ENCODE results near the gene RDH12. TPM values are rescaled to one million over a fixed set of nuclear protein-coding genes. Genes with fewer than 3 reads are reported as not detected.
"Not testable (repeated sequence)": the region's sequence is repeated elsewhere in the genome, so short reads cannot be mapped to it uniquely, and the experiment has no call there.

RDH12 gene
- total RNA-seq, 1 donor from 2014 or later: not detected

DNA sequence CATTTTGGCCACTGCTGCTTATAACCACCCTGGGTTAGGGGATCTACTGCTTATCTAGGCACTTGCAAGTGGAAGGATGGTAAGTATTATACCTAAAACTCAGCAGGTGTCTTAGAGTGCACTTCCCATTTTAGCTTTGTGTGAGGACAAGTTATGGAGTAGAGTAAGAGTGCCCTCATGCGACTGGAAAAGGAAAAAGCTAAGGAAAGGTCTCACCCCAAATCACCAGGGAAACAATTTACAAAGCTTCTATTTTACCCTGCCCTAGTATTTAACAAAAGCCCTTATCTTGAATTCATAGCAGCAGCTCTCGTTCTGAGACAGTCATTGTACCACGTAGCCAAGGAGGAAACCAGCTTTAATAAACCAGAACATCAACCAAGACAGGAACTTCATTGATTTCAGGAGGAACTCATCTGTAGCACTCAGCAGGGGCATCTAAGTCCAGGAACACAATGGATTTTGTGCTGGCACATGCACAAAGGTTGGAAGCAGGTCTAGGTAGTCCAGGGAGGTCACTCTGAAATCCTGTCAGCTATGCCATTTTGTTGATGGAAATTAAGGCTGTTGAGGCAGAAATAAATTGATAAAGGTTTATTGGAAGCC lies 2.9 kb downstream of the RDH12 start:
- DNase-seq (ENCODE audit: low read depth in 2 of 2): peak; percentile 63 to 71

- DNase-seq (ENCODE audit: low read depth in 2 of 2): no peak
Measured at GRCh38 chr14:67705211-67705610, 3.5 kb downstream of the RDH12 start.

DNA sequence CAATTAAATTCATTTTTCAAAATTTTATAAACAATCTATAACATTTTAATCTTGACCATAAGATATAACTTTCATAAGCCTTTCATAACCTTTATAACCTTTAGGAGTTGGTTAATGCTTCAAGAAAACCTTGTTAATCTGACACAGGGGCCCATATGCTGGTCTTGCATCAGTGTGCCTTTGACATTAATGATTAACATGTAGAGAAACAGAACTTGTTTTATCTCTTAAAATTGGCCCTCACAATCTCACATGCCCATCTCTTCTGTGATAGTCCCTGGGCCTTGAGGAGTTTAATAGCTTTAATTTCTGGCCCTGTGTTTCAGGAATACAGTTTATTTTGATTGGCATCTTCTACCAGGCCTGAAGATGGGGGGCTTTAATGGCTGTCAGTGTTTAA lies 7.7 kb downstream of the RDH12 start:
- DNase-seq (ENCODE audit: low read depth in 2 of 2): not testable (repeated sequence)

DNA sequence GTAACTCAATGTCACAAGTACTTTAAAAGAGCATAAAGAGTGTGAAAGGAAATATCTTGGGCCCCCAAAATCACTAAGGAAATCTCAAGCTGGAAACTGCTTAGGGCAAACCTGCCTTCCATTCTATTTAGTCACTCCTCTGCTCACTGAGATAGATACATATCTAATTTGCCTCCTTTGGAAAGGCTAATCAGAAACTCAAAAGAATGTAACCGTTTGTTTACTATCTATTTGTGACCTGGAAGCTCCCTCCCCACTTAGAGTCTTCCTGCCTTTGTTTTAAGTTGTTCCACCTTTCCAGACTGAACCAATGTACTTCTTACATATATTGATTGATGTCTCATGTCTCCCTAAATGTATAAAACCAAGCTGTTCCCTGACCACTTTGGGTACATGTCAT lies 8.1 kb downstream of the RDH12 start:
- DNase-seq (ENCODE audit: low read depth in 2 of 2): not testable (repeated sequence)

GRCh38 chr14:67710209-67710608 lies 8.5 kb downstream of the RDH12 start:
- no peak for DNase-seq (ENCODE audit: low read depth in 2 of 2)

DNA sequence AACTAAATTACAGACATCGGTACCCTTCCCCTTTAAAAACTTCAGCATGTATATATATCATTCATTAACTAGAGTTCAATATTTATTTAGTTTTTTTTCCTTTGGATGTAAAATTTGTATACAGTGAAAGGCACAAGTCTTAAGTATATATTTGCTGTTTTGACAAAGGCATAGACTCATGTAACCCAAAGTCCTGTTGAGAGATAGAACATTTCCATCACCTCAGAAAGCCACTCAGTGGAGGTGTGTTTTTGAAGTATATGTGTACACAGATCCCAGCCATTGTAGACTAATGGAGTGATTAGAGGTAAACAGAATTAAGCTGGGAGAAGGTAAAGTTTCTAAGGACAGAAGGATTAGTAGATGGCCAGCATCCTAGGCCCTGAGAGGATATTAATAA lies 15.4 kb downstream of the RDH12 start:
- no peak for DNase-seq (ENCODE audit: low read depth in 2 of 2)

DNA sequence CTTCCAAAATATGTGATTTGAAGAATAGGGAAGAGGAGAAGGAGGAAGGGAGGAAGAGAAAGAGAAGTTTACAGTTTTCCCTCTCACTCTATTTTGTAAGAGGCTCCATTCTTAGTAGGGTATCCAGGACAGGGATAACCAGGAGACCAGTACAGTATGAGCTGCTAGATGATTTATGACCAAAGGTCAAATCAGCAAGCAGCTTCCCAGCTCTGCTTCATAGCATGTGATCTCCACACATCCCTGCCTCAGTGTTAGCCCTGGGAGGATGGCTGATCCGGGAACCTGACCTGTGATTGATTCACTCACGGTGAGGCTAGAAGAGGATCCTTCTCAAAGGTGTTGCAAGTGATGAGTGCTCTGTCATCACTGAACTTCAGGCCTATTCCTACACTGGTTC lies 16.6 kb downstream of the RDH12 start:
- DNase-seq (ENCODE audit: low read depth in 2 of 2): no peak

DNA sequence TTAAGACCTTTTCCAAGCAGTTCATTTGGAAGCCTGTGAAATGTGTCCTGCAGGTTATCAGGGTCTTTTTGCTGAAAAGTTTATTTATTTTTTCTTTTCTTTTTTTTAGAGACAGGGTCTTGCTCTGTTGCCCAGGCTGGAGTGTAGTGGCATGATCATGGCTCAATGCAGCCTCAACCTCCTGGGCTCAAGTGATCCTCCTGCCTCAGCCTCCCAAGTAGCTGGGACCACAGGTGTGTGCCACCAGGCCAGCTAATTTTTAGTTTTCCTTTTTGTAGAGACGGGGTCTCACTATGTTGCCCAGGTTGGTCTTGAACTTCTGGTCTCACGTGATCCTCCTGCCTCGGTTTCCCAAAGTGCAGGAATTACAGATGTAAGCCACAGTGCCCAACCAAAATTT lies 17.7 kb downstream of the RDH12 start:
- DNase-seq (ENCODE audit: low read depth in 2 of 2): not testable (repeated sequence)

DNA sequence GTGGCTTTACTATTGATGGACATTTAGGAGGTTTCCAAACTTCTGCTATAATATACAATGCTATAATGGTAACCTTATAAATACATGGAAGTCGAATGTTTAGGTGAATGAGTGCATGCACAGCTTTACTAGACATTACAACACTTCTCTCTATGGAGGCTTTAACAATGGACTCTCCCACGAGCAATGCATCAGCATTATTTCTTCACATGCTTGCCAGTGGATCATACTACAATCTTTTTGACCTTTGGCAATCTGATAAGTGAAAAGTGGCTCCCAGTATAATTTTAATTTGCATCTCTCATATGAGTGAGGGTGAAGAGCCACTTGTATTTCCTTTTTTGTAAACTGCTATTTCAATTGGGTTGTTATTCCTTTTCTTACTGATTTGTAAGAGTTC lies 18.2 kb downstream of the RDH12 start:
- no peak for DNase-seq (ENCODE audit: low read depth in 2 of 2)

- no peak for DNase-seq (ENCODE audit: low read depth in 2 of 2)
Measured at GRCh38 chr14:67721875-67722274, 20.2 kb downstream of the RDH12 start.

DNA sequence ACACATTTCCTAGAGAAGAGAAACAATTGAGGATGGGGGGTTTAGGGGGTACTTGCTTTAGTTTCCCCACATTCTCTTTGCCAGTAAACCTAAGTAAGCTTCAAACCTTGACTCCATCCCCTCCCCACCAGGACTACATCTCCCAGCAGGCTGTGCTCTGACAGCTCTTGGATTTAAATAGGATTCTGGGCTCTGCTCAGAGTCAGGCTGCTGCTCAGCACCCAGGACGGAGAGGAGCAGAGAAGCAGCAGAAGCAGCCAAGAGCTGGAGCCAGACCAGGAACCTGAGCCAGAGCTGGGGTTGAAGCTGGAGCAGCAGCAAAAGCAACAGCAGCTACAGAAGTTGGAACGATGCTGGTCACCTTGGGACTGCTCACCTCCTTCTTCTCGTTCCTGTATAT lies 20.6 kb downstream of the RDH12 start:
- no peak for DNase-seq (ENCODE audit: low read depth in 2 of 2)

DNA sequence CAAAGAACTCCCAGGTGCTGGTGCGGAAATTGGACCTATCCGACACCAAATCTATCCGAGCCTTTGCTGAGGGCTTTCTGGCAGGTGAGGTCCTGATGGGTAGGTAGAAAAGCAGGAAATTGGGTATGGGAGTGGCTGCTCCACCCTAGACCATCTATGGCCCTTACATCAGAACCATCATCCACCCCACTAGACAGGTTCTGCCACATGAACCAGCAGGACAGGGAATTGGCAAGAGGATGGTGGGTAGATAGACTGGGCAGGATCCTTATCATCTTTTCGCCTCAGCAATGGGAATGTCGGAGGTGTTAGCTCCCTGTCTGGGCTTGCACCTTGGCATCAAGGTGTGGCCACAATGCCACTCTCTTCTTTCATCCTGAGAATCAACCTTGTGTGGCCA lies 23.5 kb downstream of the RDH12 start:
- no peak for DNase-seq (ENCODE audit: low read depth in 2 of 2)

DNA sequence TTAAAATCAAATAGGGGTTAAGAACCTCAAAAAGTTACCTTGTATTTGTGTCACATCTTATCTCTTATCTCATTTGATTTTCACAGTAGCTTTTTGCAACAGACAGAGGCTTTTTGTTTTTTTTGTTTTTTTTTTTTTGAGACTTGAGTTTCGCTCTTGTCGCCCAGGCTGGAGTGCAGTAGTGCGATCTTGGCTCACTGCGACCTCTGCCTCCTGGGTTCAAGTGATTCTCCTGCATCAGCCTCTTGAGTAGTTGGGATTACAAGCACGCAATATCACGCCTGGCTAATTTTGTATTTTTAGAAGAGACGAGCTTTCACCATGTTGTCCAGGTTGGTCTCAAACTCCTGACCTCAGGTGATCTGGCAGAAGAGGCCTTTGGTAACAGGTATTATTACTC lies 25.7 kb downstream of the RDH12 start:
- no peak for DNase-seq (ENCODE audit: low read depth in 2 of 2)

GRCh38 chr14:67728258-67728657 lies 26.6 kb downstream of the RDH12 start:
- no peak for DNase-seq (ENCODE audit: low read depth in 2 of 2)

DNA sequence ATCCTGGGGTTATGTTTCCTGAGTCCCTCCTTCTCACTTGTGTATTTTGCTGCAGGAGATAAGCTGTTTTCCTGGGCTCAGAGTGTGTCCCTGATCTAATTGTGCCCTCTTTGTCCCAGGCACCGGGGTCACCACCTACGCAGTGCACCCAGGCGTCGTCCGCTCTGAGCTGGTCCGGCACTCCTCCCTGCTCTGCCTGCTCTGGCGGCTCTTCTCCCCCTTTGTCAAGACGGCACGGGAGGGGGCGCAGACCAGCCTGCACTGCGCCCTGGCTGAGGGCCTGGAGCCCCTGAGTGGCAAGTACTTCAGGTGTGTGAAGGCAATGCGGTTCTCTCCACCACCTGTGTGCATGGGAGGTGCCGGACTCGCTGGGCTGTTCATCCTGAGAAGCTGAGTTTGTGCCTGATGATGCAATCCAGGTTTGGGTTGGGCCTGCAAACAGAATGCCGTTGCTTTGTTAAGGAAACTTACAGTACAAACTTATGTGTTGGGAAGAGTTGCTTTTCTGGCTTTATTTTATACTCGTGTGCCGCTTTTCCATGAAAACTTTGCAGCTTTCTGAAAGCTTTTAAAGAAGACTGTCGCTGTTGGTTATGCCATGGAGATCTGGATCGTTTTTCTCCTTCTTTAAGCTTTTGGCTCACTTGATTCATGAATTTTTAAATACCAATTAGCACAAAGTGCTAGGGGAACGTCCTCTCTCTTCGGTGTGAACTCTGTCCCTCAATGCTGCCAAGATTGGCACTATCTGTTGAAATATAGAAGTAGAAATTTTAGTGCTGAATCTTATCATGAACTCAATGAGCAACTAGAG lies 27.6 kb downstream of the RDH12 start:
- DNase-seq (ENCODE audit: low read depth in 2 of 2): no peak

DNA sequence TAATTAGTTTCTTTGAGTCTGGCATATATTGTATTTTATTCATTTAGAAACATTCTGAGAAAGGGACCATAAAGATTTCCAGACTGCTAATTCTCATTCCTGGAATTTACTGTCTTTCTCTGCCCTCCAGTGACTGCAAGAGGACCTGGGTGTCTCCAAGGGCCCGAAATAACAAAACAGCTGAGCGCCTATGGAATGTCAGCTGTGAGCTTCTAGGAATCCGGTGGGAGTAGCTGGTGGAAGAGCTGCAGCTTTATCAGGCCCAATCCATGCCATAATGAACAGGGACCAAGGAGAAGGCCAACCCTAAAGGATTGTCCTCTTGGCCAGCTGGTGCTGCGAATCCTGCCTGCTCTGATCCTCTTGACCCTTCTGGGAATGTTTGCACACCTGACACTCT lies 31.9 kb downstream of the RDH12 start:
- no peak for DNase-seq (ENCODE audit: low read depth in 2 of 2)

- DNase-seq (ENCODE audit: low read depth in 2 of 2): peak in 1 of 2 donors; percentile 58
Measured at GRCh38 chr14:67734675-67735074, 33.0 kb downstream of the RDH12 start.

DNA sequence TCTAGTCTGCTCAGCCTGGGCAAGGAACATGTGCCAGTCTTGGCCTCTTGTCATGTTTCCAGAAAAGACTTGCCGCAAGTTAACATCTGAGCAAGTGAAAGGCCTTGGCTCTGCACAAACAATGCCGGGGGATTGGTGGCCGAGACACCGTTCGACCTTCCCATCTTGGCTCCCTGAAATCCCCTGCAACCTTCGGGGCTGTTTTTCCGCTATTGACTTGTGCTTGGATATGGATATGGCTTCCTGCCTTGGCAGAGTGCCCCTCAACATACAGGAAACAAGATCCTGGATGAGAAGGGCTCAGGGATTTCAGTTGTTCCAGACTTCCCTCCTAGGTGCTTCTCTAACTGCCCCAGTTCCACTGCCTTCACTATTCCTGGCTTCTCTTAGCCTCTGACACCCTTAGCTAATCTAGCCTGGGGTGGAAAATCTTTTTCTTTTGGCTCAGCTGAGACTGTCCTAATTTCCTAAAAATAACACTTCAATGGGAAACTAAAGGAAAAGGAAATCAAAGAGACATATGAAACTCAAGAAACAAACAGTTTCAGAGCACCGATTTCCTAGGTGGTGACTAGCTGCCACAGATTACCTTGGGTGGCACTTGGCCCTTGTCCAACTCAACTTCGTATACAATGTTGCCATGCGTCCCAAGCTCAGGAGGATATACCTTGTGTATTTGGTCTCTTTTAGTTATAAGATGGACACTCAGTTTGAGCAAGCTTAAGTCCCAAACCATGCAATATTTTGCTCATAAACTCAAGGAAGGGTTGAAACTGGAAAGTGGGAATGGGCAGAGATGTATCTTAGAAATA lies 33.9 kb downstream of the RDH12 start:
- peak; percentile 26 to 44 for DNase-seq (ENCODE audit: low read depth in 2 of 2)

DNA sequence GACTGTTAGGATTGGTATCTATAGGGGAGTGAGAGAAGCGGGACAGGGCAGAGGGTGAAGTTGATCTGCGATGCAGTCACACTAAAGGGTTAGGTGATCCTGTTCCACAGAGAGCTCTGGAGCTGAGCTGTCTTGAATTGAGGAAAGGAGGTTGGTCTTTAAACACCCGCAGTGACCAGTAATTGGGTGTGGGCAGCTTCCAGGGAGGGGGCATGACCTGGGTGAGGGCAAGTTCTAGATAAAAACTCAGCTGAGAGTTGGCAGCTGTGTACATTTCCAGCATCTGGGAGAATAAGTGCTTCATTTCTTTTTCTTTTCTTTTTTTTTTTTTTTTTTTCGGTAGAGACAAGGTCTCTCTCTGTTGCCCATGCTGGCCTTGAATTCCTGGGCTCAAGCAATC lies 35.1 kb downstream of the RDH12 start:
- DNase-seq (ENCODE audit: low read depth in 2 of 2): no peak

DNA sequence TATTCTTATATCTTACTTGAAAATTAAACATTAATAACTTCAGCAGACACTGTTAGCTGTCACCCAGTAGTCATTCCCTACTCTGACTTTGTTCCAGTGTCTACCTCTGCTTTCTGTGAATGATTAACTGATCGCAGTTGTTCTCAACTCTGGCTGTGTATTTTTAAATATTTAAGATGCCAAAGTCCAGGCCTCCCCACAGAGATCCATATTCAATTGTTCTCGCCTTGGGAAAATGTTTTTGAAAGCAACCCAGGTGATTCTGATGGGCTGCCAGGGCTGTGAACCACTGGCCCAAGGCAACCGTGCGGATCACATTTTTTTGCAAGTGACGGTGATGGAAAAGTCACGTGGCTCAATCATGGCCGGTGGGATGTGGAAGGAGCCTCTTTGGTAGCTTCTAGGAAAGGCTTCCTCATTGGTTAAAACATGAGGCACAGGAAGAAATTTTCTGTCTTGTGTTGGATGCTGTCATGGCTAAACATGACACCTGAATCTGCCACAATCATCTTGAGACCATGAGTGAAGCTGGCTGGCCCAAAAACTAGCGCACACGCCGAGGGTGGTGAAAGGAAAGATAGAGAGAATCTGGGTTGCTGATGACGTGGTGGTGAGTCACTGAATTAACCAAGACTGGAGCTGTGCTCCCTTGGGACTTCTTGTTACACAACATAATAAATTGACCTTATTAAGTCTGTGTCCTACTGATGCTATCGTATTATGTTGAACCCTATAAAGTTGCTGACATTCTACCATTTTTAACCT lies 37.2 kb downstream of the RDH12 start:
- DNase-seq (ENCODE audit: low read depth in 2 of 2): peak in 1 of 2 donors; percentile 49

DNA sequence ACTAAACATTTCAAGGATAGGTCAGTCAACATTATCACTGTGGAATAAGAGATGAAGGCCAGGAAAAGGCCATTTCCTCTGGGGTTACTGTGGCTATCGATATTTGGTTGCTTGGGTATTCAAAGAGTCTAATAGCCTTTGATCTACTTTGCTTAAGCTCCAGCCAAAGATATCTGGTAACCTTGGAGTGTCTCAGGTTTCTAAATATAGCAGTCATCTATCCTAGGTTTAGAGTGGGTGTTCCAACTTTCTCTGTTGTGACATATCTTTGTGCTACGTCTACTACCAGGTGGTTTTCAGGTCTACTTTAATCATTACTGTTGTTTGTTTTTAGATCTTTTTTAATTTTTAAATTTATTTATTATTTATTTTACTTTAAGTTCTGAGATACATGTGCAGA lies 42.4 kb downstream of the RDH12 start:
- no peak for DNase-seq (ENCODE audit: low read depth in 2 of 2)

DNA sequence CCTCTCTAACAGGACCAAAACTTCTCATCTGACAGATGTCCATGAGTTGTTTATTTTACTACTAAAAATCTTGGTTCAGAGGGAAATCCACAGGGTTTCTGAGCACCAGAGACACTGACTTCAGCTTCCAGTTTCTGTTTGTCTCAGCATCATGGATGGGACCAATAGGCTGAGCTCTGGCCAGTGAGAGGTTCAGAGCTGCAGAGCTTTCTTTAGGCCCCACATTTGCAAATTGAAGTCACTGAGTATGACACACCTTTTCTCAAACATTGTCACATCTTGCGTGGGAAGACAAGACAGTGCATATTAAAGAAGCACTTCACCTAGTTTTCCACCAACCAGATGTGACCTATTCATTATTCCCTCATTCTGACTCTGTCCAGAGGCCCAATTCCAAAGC lies 45.2 kb downstream of the RDH12 start:
- no peak for DNase-seq (ENCODE audit: low read depth in 2 of 2)

Data from lung microvascular endothelial cell (primary cell).